GM23248 (cell line): Measurements from ENCODE around the gene CHST8. TPM values are rescaled to one million over a fixed set of nuclear protein-coding genes. Genes with fewer than 3 reads are reported as not detected.

ENCODE experiments used
- DNase-seq: peaks from one replicate; pipeline ENCODE4 v3.0.0-alpha.2; 2015
- H2AFZ ChIP-seq: fragments of 200-600 bp; sonication (generic); 2 replicates; pipeline ENCODE4 v1.6.1; 2016; ENCODE audit warnings: antibody characterized with exemption
- H3F3A ChIP-seq: fragments of 200-600 bp; sonication (generic); 2 replicates; pipeline ENCODE4 v1.6.1; 2016; ENCODE audit warnings: mild to moderate bottlenecking, antibody characterized with exemption, mixed run types; ENCODE audit not compliant: insufficient read depth
- H3K27ac ChIP-seq: fragments of 200-600 bp; sonication (generic); 2 replicates; pipeline ENCODE4 v1.5.1; 2016; ENCODE audit warnings: mild to moderate bottlenecking
- H3K27me3 ChIP-seq: fragments of 200-600 bp; sonication (generic); replicated peaks from 2 replicates; pipeline ENCODE4 v1.6.1; 2016; ENCODE audit warnings: mild to moderate bottlenecking; ENCODE audit not compliant: insufficient read depth
- H3K36me3 ChIP-seq: fragments of 200-600 bp; sonication (generic); 2 replicates; pipeline ENCODE4 v1.6.1; 2016; ENCODE audit warnings: low read depth, mild to moderate bottlenecking
- H3K4me1 ChIP-seq: fragments of 200-600 bp; sonication (generic); 2 replicates; pipeline ENCODE4 v1.6.1; 2016; ENCODE audit warnings: mild to moderate bottlenecking; ENCODE audit not compliant: insufficient read depth
- H3K4me2 ChIP-seq: fragments of 200-600 bp; sonication (generic); one replicate; pipeline ENCODE4 v1.6.1; 2016; ENCODE audit warnings: mild to moderate bottlenecking; ENCODE audit not compliant: unreplicated experiment
- H3K4me3 ChIP-seq: fragments of 200-600 bp; sonication (generic); 2 replicates; pipeline ENCODE4 v1.5.1; 2016; ENCODE audit warnings: mild to moderate bottlenecking
- H3K79me2 ChIP-seq: fragments of 200-600 bp; sonication (generic); 2 replicates; pipeline ENCODE4 v1.6.1; 2016; ENCODE audit warnings: mild to moderate bottlenecking; ENCODE audit not compliant: insufficient read depth
- H3K9ac ChIP-seq: fragments of 200-600 bp; sonication (generic); 2 replicates; pipeline ENCODE4 v1.6.1; 2016; ENCODE audit warnings: mild to moderate bottlenecking
- H3K9me2 ChIP-seq: fragments of 200-600 bp; sonication (generic); 2 replicates; pipeline ENCODE4 v1.6.1; 2016; ENCODE audit warnings: mixed run types, mild to moderate bottlenecking, moderate library complexity; ENCODE audit not compliant: insufficient read depth
- H3K9me3 ChIP-seq: fragments of 200-600 bp; sonication (generic); one replicate; pipeline ENCODE4 v1.6.1; 2017; ENCODE audit warnings: low read depth
- H4K20me1 ChIP-seq: fragments of 200-600 bp; sonication (generic); 2 replicates; pipeline ENCODE4 v1.6.0; 2016; ENCODE audit not compliant: insufficient read depth
- EZH2 ChIP-seq: fragments of 200-600 bp; sonication (generic); IDR thresholded peaks from 2 replicates; pipeline ENCODE4 v1.6.1; 2018; ENCODE audit warnings: antibody characterized with exemption, mild to moderate bottlenecking; ENCODE audit not compliant: insufficient read depth, poor library complexity, severe bottlenecking
- EZH2phosphoT487 ChIP-seq: fragments of 200-600 bp; sonication (generic); IDR thresholded peaks from 2 replicates; pipeline ENCODE4 v1.6.1; 2018; ENCODE audit warnings: antibody characterized with exemption, moderate library complexity, mild to moderate bottlenecking, low read depth; ENCODE audit not compliant: insufficient read depth
- WGBS, 2 experiments: methylation state at CpG; one replicate each; pipeline ENCODE4 v1.1.6; 2015 to 2017; ENCODE audit warnings: low lambda C conversion rate in 2 of 2, low coverage in 1 of 2; ENCODE audit errors: missing lambda C conversion rate in 2 of 2; 5-methylcytosine and 5-hydroxymethylcytosine counted together
- in situ Hi-C: fragments of 300-500 bp; cut with MboI; formaldehyde crosslinking; loops from 2 replicates; pipeline ENCODE4 v1.15.0; 2020
- polyA plus RNA-seq: library from polyadenylated mRNA; unstranded; fragments of >200 nt; fragmentation: Nextera tagmentation; extraction: Ambion mirVana; gene quantifications from 2 replicates; pipeline ENCODE4 v1.2.1, GENCODE V29; 2016
- total RNA-seq: library from RNA; depleted of rRNA; stranded (reverse); fragments of >200 nt; shearing (Covaris generic); gene quantifications from 2 replicates; pipeline ENCODE4 v1.2.3, GENCODE V29; 2014

Gene CHST8
- total and polyA plus RNA-seq, 2 experiments from 2014 or later = 0.30 to 1.1 TPM

GRCh38 chr19:33724721-33725060 is 102.9 kb downstream of the CHST8 start:
- DNase-seq = no peak

GRCh38 chr19:33725567-33725966 is 103.8 kb downstream of the CHST8 start:
- Histone ChIP-seq H3K36me3 (no peaks in the 10 kb centered on the region), H3K9me2 (no peaks in the 10 kb centered on the region), H2AFZ (no peak overlapping the region), H3K27me3 (no peaks in the 10 kb centered on the region; the same call in none of the 2 replicates), H3K9ac (no peak overlapping the region), H3K4me1 (no peaks in the 10 kb centered on the region), H3K4me3 (no peak overlapping the region), H3F3A (no peaks in the 10 kb centered on the region), H3K4me2 (no peak overlapping the region), H4K20me1 (no peaks in the 10 kb centered on the region), H3K9me3 (no peaks in the 10 kb centered on the region), H3K27ac (no peak overlapping the region), H3K79me2 (no peaks in the 10 kb centered on the region)
- no peak for DNase-seq
- TF ChIP-seq EZH2 = no peak
- TF ChIP-seq EZH2phosphoT487 = no peak
- in situ Hi-C loops = no loop called here
- 47 to 52% methylated on average over 9 of the region's 9 CpGs for WGBS, 2 experiments

More at GRCh38 chr19:33724721-33725060, 102.9 kb downstream of the CHST8 start:
- no peaks in the 10 kb centered on the region for H3K36me3 ChIP-seq
- TF ChIP-seq EZH2phosphoT487 (no peak), EZH2 (no peak)
- H3K4me2 ChIP-seq = no peak overlapping the region
- H3K79me2 ChIP-seq = no peaks in the 10 kb centered on the region
- H3F3A ChIP-seq = no peaks in the 10 kb centered on the region
- 31 to 35% methylated on average over 7 of the region's 7 CpGs for WGBS, 2 experiments
- no peak overlapping the region for H3K9ac ChIP-seq
- no peaks in the 10 kb centered on the region; the same call in none of the 2 replicates for H3K27me3 ChIP-seq
- no peak overlapping the region for H3K4me3 ChIP-seq
- H4K20me1 ChIP-seq = no peaks in the 10 kb centered on the region
- H3K27ac ChIP-seq = no peak overlapping the region
- H3K9me3 ChIP-seq = no peaks in the 10 kb centered on the region
- H2AFZ ChIP-seq = no peak overlapping the region
- H3K9me2 ChIP-seq = no peaks in the 10 kb centered on the region
- in situ Hi-C loops = no loop called here
- no peaks in the 10 kb centered on the region for H3K4me1 ChIP-seq

- no peaks in the 10 kb centered on the region for H3F3A ChIP-seq
- H3K79me2 ChIP-seq = no peaks in the 10 kb centered on the region
- no peak for DNase-seq
- no peaks in the 10 kb centered on the region for H3K36me3 ChIP-seq
- H3K9ac ChIP-seq = no peak overlapping the region
- H3K9me3 ChIP-seq = no peaks in the 10 kb centered on the region
- no peak overlapping the region for H2AFZ ChIP-seq
- TF ChIP-seq EZH2 = no peak
- no peak for TF ChIP-seq EZH2phosphoT487
- in situ Hi-C loops = no loop called here
- H3K4me1 ChIP-seq = no peaks in the 10 kb centered on the region
- WGBS, 2 experiments = 34 to 56% methylated on average over 8 to 11 of the region's 12 CpGs
- H4K20me1 ChIP-seq = no peaks in the 10 kb centered on the region
- H3K27ac ChIP-seq = no peak overlapping the region
- no peak overlapping the region for H3K4me2 ChIP-seq
- no peak overlapping the region for H3K4me3 ChIP-seq
- no peaks in the 10 kb centered on the region for H3K9me2 ChIP-seq
- H3K27me3 ChIP-seq = no peaks in the 10 kb centered on the region; the same call in none of the 2 replicates
Observed at GRCh38 chr19:33726756-33727155, 105.0 kb downstream of the CHST8 start.

DNA sequence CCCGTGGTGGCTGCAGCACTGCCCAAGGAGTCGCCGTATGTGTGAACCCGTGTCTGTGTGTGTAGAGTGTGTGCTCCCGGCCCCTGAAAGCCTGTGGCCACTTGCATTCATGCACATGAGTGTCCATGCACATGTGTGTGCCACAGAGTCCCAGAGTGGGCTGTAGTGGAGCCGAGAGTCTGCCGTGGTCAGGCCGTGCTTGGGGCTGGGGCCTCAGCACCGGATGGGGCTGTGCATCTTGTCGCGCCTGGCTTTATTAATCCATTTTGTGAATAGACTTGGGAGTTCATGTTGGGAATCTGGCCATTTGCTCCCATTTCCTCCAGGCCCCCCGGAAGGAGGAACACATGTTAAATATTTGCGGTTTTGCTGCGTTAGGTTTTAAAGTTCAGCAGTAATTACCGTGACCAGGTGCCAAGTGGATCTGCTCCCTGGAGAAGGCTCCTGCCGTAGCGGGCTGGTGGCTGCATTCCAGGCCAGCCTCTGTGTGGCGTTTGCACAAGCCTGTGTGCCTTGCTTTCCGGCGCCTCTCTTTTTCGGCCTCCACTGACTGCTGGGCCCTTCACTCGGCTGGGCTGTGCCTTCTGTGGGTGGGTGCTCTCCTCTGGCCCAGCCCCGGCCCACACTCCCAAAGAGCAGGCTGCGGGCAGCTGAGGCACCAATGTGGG is 105.7 kb downstream of the CHST8 start:
- Histone ChIP-seq H3K4me3 (no peak overlapping the region), H4K20me1 (no peaks in the 10 kb centered on the region), H3K9me3 (no peaks in the 10 kb centered on the region), H3K27ac (no peak overlapping the region), H3F3A (no peaks in the 10 kb centered on the region), H3K4me1 (no peaks in the 10 kb centered on the region), H3K9me2 (no peaks in the 10 kb centered on the region), H3K36me3 (no peaks in the 10 kb centered on the region), H3K4me2 (no peak overlapping the region), H3K9ac (no peak overlapping the region), H3K27me3 (no peaks in the 10 kb centered on the region; the same call in none of the 2 replicates), H2AFZ (no peak overlapping the region), H3K79me2 (no peaks in the 10 kb centered on the region)
- WGBS, 2 experiments = 35 to 40% methylated on average over 24 of the region's 24 CpGs
- in situ Hi-C loops = no loop called here
- TF ChIP-seq EZH2phosphoT487 = no peak
- TF ChIP-seq EZH2 = no peak
- DNase-seq = no peak
